Fibroblast of mammary gland (primary cell): ENCODE data around the gene DAAM1.

Experiments
- DNase-seq: peaks from one replicate; pipeline ENCODE4 v3.0.0-alpha.2; 2010; ENCODE audit warnings: low read depth
- H3K4me3 ChIP-seq: 2 replicates; pipeline ENCODE4 v1.5.1; 2011; ENCODE audit warnings: low read depth, mild to moderate bottlenecking, low read length, moderate library complexity; ENCODE audit not compliant: control insufficient read depth
- CTCF ChIP-seq: conservative IDR thresholded peaks from 2 replicates; pipeline ENCODE4 v1.5.1; 2011; ENCODE audit warnings: low read depth, low read length, inconsistent platforms; ENCODE audit not compliant: control insufficient read depth, insufficient read depth

Gene DAAM1

GRCh38 chr14:59267046-59267445 lies 78.6 kb downstream of the DAAM1 start:
- no peak for TF ChIP-seq CTCF
- no peak for DNase-seq
- no peak overlapping the region for H3K4me3 ChIP-seq

- DNase-seq: peak; percentile 49
- TF ChIP-seq CTCF: no peak
- H3K4me3 ChIP-seq: no peak overlapping the region
Measured at GRCh38 chr14:59268011-59268410, 79.5 kb downstream of the DAAM1 start.

- DNase-seq: no peak
- no peak for TF ChIP-seq CTCF
- no peak overlapping the region for H3K4me3 ChIP-seq
Measured at GRCh38 chr14:59268858-59269257, 80.4 kb downstream of the DAAM1 start.

GRCh38 chr14:59269466-59269865 lies 81.0 kb downstream of the DAAM1 start:
- no peak for TF ChIP-seq CTCF
- no peak for DNase-seq
- H3K4me3 ChIP-seq: no peak overlapping the region

- TF ChIP-seq CTCF: no peak
- no peak for DNase-seq
Measured at GRCh38 chr14:59271256-59271655, 82.8 kb downstream of the DAAM1 start.

GRCh38 chr14:59271734-59272133 lies 83.3 kb downstream of the DAAM1 start:
- no peak for TF ChIP-seq CTCF
- H3K4me3 ChIP-seq: no peak overlapping the region
- peak; percentile 44 for DNase-seq

More at GRCh38 chr14:59271256-59271655, 82.8 kb downstream of the DAAM1 start:
- no peak overlapping the region for H3K4me3 ChIP-seq

GRCh38 chr14:59272633-59273032 lies 84.2 kb downstream of the DAAM1 start:
- no peak for DNase-seq
- no peak for TF ChIP-seq CTCF

More at GRCh38 chr14:59272633-59273032, 84.2 kb downstream of the DAAM1 start:
- no peak overlapping the region for H3K4me3 ChIP-seq
